ENCODE data around the gene SURF2.

GRCh38 chr9:133351526-133351907 lies 4.8 kb upstream of the SURF2 start:
- TF ChIP-seq CTCF (IDR thresholded peaks at IDR 0.05) (no peak), POLR2A (IDR thresholded peaks at IDR 0.05) (no peak)

Measured in right lobe of liver (tissue), 4 donors.